DMS153 treated with DMSO at 0.1 percent for 48 hours (cell line): Measurements from ENCODE around the gene F11R.
"Not testable (repeated sequence)": the region's sequence is repeated elsewhere in the genome, so short reads cannot be mapped to it uniquely, and the experiment has no call there.

Experiments
- DNase-seq: peaks from one replicate; lab custom pipeline; 2025; ENCODE audit not compliant: unreplicated experiment; lab: John Stamatoyannopoulos, UW

Gene F11R

GRCh38 chr1:161044908-161045735, 24.2 kb upstream of the F11R start:
- DNase-seq, result peak; percentile 75

GRCh38 chr1:161044535-161044907, 23.6 kb upstream of the F11R start:
- no peak for DNase-seq

DNA sequence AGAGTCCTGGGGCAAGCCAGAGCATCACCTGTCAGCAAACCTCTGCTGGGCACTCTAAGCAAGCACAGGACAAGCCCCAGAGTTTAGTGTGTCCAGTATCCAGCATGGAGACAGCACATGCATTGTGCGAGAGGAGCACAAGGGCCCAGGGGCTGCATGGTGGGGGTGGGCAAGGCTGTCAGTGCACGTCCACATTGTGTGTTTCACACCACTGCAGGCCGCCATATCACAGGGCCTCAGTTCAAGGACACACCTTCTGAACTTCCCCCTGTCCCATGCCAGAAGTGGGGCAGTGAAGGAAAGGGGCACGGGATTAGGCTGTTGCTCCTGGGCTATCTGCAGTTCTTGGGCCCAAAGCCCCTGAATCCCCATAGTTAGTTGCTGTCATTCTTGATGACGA, 18.6 kb upstream of the F11R start:
- no peak for DNase-seq

DNA sequence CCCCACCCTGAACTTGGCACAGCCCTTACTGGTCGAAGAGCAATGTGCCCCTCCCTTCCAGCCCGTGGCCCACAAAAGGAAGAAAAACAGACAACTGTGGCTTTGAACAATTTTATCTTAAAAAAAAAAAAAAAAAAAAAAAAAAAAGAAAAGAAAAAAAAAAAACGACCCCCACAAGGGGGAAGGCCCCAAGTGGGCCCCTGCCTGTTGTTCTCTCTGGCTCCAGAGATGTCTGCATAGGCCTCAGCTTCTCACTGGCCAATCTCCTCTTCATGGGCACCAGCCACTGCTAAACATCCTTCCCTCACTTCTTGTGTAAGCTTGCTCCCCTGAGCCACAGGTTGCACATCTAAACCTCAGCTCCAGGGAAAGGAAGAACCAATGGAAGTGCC, 18.2 kb upstream of the F11R start:
- no peak for DNase-seq

DNA sequence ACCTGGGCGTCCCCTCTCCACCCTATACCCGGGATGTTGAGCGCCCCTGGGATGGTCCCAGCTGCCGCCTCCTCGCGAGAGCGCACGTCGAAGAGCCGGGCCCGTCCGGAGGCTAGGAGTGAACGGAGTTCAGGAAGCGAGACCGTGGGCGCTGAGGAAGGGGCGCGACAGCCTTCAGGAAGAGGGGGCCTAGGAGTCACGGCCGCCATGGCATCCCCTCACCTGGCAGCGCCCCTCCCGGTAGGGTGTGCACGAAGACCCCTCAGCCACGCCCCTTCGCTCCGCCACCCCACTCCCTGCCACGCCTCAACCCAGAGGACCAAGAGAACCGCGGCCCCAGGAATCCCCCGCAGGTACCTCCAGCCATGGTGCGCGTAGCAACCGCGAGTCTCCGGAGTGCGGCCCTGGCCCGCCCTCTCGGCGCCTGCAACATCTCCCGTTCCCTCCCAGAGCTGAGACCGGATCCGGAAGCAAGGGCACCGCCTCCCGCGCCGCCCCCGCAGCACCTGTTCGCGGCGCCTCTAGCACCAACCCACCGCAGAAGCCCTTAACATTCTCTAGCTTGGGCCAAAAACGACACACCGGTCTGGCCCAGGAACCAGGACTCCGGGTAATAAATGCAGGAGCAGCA, 17.7 kb upstream of the F11R start, which contains the start of gene TSTD1:
TSTD1 (minus strand) TSS at position 442 of the 631 bp plus-strand sequence; CDS start at position 367, 75 bp downstream.
- DNase-seq, result peak; percentile 64

GRCh38 chr1:161037661-161038522, 16.9 kb upstream of the F11R start:
- DNase-seq, result no peak

DNA sequence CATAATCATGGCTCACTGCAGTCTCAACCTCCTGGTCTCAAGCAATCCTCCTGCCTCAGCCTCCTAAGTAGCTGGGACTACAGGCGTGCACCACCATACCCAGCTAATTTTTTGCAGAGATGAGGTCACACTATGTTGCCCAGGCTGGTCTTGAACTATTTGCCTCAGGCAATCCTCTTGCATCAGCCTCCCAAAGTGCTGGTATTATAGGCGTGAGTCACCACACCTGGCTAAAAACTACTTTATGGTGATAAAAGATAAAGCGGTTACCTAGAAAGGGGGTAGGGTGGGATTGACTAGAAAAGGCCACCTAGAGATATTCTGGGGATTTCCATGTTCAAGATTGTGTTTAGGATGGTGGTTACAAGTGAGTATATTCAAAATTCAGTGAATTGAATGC, 12.8 kb upstream of the F11R start:
- no peak for DNase-seq

- DNase-seq, result no peak
These were observed 11.5 kb upstream of the F11R start for GRCh38 chr1:161032409-161032808.

GRCh38 chr1:161031874-161032273, 10.9 kb upstream of the F11R start:
- DNase-seq, result no peak

DNA sequence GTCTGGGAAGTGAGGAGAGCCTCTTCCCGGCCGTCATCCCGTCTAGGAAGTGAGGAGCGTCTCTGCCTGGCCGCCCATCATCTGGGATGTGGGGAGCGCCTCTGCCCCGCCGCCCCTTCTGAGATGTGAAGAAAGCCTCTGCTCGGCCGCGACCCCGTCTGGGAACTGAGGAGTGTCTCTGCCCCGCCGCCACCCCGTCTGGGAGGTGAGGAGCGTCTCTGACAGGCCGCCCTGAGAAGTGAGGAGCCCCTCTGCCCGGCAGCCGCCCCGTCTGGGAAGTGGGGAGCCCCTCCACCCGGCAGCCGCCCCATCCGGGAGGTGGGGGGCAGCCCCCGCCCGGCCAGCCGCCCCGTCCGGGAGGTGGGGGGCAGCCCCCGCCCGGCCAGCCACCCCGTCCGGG, 8.5 kb upstream of the F11R start:
- not testable (repeated sequence) for DNase-seq

- not testable (repeated sequence) for DNase-seq
These were observed 6.0 kb upstream of the F11R start for GRCh38 chr1:161026954-161027353.

DNA sequence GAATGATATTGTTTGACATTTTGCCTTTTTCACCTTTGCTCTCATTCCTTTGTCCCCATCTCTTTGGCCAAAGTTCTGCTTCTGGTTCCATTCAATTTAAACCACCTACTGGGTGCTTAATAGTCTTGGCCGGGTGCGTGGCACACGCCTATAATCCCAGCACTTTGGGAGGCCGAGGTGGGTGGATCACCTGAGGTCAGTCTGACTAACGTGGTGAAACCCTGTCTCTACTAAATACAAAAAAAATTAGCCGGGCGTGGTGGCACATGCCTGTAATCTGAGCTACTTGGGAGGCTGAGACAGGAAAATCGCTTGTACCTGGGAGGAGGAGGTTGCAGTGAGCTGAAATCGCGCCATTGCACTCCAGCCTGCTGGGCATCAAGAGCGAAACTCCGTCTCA, 1.5 kb upstream of the F11R start:
- DNase-seq, result not testable (repeated sequence)

GRCh38 chr1:161021970-161022353, 1.0 kb upstream of the F11R start:
- DNase-seq, result no peak

DNA sequence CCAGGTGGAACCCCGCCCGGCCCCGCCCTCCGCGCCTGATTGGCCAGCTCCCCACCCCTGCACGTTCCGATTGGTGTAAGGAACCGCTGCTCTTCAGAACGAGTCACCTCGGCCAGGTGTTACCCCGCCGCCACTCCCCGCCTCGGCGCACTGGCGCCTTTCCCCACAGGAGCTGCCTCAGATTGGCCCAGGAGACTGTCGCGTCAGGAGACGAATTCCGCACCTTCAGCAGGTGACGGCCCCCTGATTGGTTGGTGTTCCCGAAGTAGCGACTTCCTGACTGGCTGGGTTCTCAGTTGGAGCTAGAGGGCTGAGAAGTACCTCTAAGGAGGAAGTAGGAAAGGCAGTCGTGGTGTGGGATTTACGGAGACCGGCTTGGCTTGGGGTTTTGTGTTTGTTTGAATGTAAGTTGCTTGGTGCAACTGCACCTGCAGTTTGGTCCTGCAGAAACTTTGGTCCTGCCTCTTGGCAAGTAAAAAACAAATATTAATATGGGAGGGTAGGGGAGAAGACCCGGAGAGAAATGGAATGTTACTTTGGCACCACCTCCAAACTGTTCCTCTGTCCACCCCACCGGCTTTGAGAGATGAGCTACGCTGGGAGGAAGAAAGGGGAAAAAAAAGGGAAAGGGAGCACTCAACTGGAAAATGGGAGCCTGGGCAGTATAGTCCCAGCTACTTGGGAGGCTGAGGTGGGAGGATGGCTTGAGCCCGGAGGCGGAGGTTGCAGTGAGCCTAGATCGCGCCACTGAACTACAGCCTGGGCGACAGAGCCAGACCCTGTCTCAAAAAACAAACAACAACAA, 415 bp upstream of the F11R start:
- peak; percentile 100 for DNase-seq

GRCh38 chr1:161019751-161020495, 1.0 kb downstream of the F11R start:
- DNase-seq, result peak; percentile 82

DNA sequence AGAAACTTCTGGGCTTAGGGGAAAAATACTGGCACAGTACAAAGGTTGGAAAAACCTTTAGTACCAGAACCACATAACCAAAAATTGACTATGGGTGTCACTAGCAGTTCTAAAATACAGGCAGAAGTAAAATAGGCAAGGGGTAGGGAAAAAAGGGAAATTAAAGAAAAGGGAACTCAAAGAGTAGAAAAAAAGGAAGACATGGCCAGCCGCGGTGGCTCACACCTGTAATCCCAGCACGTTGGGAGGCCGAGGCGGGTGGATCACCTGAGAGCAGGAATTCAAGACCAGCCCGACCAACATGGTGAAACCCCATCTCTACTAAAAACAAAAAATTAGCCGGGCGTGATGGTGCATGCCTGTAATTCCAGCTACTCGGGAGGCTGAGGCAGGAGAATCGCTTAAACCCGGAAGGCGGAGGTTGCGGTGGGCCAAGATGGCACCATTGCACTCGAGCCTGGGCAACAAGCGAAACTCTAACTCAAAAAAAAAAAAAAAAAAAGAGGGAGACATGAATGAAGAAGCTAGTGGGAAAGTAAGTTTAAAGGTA, 1.8 kb downstream of the F11R start:
- DNase-seq, result not testable (repeated sequence)

- no peak for DNase-seq
These were observed 2.4 kb downstream of the F11R start for GRCh38 chr1:161018631-161018930.

DNA sequence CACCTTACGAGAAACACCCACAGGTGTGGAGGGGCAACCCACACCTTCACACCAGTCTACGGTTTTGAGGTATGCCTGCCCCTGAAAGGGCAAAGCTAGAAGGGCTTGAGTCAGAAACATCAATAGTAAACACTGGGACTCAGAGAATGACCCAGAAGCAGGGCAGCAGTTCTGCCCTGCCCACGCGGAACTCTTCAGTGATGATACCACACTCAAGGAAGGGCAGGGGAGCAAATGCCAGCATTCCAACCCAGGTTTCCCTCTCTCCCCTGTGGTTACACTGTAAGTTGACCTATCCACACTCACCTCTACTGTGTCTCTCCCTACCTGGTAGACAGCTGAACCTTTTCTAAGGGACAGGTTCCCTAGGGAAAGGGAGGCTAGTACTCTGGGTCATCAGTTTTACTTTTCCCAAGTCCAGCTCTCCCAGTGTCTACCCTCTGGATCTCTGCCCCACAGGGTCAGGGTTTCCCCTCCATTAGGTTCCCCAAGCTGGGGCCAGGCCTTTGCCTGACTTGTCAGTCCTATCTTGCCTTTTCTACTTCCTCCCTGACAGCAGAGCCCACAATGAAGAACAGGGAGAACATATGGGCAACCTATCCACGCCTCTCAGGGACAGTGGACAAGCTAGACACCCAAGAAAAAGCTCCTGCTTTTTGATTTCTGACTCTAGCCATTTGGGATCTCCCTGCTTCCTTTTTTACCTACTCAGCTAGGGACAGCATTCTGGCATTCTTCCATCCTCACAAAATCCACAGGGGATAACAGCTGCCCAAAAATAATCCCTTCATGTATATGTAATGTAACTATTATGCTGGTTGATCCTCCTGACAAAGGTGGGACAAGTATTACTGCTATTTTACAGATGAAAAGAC, 3.0 kb downstream of the F11R start:
- DNase-seq, result no peak

- DNase-seq, result not testable (repeated sequence)
These were observed 3.8 kb downstream of the F11R start for GRCh38 chr1:161017181-161017580.
